GM19397 (cell line): ENCODE data around the gene SOX4.

ENCODE experiments used
- ATAC-seq: cut with Tn5 transposase; IDR thresholded peaks from one replicate; pipeline ENCODE4 v1.9.1; 2021; ENCODE audit warnings: mild to moderate bottlenecking, moderate library complexity; ENCODE audit not compliant: unreplicated experiment

Gene SOX4

DNA sequence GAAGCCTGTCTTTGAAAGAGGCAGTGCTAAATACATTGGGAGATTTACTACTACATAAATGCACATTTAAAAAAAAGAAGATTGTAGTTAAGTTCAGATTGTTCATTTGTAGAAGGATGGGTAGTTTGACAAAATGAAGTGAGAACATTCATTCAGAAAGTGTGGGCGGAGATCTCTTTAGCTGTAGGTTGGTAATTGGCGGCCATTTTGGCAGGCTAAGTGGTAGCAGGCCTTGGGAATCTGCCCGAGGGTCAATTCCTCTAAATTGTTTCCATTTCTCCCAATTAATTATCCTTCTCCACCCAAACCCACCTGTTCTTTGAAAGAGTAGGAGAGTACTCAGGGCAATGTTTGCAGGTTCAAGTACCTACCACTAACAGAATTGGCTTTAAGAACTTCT is 17.9 kb downstream of the SOX4 start:
- no peak for ATAC-seq

DNA sequence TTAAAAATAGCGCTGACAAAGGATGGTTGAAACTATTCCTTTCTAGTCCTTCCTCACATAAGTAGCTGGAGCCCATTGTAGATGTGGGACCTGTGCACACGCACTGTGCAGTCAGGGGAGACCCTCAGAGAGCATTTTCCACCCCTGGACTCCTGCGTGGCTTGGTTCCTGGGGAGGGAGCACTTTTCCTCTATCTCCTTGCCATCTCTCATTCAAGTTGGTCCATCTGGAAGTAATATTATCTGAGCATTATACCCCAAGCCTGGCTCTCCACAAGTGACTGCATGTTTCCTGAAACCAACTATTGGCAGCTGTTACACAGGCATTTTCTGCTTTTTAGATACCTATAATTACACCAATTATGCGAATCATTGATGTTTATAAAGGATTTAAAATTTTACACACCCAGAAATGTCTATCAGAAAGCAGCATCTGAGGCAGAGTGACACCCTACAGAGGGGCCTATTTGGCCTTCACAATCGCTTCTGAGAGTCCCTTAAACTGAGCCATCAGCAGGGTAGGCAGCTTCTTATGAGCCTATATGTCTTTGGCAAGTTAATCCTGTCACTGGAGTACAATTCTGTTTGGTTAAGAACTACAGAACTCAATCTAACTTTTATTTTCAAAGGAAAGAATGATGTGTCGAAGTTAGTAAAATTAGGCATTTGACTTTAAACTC is 18.7 kb downstream of the SOX4 start:
- ATAC-seq: no peak

DNA sequence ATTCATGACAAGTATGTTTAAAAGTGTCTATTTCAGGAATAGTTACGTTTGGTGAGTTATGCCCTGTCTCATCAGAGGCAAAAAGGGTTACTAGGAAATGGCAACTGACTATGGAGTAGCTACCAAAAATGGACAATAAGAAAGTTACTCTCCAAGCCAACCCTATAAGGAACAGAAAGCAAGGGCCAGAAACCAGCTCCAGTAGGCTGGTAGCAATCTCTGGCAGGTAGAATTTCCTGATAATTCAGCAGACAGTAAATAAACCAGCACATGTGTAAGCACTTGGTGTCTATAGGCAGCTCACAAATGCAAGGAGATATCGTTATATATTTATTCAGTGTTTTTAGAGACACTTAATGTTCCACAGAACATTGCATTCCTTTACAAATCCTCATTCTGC is 20.3 kb downstream of the SOX4 start:
- no peak for ATAC-seq

DNA sequence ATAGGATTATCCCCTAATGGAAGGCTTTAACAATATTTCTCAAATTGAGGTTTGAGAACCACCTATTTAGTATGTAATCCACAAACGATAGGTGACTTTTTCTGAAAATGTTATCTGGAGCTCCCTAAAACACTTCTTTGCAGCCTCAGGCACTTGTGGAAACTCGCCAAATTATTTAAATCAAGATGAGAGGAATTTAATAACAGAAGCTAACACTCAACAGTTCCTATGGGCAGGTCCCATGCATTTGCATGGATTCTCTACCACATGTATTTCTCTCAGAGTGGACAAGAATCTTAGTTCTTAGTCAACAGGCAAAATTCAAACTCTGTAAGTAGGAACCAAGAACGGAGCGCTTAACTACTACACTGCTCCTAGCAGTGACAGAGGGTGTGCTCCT is 20.7 kb downstream of the SOX4 start:
- no peak for ATAC-seq

DNA sequence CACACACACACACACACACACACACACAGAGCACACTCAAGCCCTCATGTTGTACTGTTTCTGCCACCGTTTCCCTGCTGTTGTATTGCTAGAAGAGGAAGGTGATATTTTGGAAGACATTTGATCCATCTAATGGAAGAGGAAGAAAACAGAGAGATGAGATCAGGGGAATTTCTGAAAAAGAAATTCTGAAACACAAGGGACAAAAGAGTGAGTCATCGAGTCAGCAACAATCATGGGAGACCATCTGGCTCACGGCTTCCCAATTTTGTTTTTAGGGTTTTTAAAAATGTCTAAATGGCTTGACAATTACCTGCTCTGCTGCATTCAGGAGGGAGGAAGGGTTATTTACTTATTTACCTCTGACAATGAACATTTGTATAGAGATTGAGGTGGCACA is 22.0 kb downstream of the SOX4 start:
- no peak for ATAC-seq

- no peak for ATAC-seq
Observed at GRCh38 chr6:21616005-21616404, 22.5 kb downstream of the SOX4 start.

GRCh38 chr6:21625642-21626041 is 32.1 kb downstream of the SOX4 start:
- no peak for ATAC-seq

GRCh38 chr6:21626756-21627155 is 33.2 kb downstream of the SOX4 start:
- no peak for ATAC-seq

DNA sequence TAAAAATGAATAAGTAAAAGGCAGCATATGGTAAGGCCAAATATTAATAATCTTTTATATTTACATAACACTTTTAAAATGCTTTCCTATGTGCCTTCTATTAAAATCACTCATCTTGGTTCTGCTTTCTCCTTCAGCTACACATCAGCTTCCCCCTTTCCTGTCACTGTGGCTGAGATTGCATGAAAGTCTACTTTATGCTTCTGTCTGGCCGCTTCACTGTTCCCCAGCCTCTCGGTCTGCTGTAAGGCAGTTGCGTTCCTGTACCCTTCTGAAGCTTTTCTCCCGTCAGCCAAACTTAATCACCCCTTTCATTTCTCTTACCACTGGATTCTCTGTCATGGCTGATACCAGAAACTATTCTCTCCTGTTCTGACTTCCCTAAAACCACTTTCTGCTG is 34.6 kb downstream of the SOX4 start:
- no peak for ATAC-seq

DNA sequence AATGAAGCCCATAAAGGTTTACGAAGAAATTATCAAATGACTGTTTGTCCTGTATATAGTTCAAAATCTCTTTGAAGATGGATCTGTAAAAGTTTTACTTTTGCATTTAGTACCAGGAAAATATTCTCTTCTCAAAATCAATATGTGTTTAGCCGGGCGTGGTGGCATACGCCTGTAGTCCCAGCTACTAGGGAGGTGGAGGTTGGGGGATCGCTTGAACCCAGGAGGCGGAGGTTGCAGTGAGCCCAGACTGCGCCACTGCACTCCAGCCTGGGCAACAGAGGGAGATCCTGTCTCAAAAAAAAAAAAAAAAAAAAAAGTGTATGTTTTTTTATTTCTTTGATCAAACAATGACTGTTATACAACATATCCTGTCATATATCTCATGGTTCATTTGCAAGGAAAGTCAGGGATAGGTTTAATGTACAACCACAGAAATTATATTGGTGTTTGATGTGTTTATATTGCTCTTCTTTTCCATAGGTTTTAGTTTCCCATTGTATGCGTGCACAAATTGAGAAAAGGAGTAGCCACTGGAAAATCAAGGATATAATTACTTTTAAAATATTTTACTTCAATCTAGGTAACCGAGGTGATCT is 40.1 kb downstream of the SOX4 start:
- ATAC-seq: no peak

- no peak for ATAC-seq
Observed at GRCh38 chr6:21634582-21634981, 41.0 kb downstream of the SOX4 start.

DNA sequence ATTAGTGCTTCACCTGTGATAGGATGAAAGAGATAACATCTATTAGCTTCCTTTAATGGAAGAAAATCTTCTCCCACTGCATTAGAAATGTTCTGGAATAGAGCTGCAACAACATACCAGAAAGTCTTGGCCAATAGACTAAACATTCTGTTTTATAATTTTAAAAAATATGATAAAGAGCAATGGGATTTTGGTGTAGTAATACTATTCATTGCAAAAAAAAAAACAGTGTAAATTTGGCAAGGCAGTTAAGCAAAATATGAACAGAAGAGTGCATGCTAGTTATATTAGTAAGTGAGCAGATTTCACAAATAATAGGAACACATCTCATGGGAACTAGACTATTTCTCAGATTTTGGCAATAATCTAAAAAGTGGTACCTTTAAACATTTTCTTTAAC is 43.3 kb downstream of the SOX4 start:
- ATAC-seq: no peak

DNA sequence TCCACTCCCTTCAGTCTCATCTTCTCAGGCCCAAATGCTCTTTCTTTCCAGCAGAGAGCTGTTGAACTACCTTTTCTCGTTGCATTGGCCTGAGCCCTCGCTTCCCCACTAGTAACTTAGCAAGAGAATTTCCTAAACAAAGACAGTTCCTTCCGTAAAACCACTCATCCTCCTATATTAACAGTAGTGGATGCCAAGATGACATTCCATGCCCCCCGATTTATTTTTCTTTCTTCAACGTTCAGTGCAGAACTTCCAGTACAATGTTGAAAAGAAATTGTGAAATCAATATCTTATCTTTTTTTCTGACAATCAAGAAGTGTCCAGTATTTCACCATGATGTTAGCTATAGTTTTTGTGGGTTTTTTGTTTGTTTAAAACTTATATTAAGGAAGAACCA is 45.8 kb downstream of the SOX4 start:
- no peak for ATAC-seq
